Mucosa of descending colon (tissue), 3 donors: Measurements from ENCODE around the gene MUC4. TPM values are rescaled to one million over a fixed set of nuclear protein-coding genes. Genes with fewer than 3 reads are reported as not detected.

Source experiments
- ATAC-seq: fragments of 200-7000 bp; cut with Tn5 transposase; one replicate; pipeline ENCODE4 v1.9.1; 2020; ENCODE audit warnings: mild to moderate bottlenecking, moderate library complexity
- DNase-seq, 3 donors: peaks; one replicate each; pipeline ENCODE4 v3.0.0-alpha.2; 2020
- H3K36me3 ChIP-seq: fragments of 200-600 bp; one replicate; pipeline ENCODE4 v1.8.0; 2021; ENCODE audit warnings: low read depth, mild to moderate bottlenecking
- H3K4me1 ChIP-seq: fragments of 200-600 bp; one replicate; pipeline ENCODE4 v1.8.0; 2021; ENCODE audit warnings: low read depth, mild to moderate bottlenecking
- H3K4me3 ChIP-seq: fragments of 200-600 bp; one replicate; pipeline ENCODE4 v1.8.0; 2021; ENCODE audit warnings: mild to moderate bottlenecking
- H3K9me3 ChIP-seq: fragments of 200-600 bp; one replicate; pipeline ENCODE4 v1.8.0; 2021; ENCODE audit warnings: mild to moderate bottlenecking
- intact Hi-C, 2 donors: fragments of 100-400 bp; cut with DNase I in 1 of 2; cut with micrococcal nuclease in 1 of 2; formaldehyde crosslinking; loops; one replicate each; pipeline versions ENCODE4 v1.11.0 to v1.11.1; 2022; cut with DNase I, micrococcal nuclease
- total RNA-seq, 3 donors: library from RNA; stranded (reverse); fragmentation: NEBNext Ultra II Directional in 2 of 3; extraction: Animal tissue kit (Norgen Biotek cat#: 25700) in 2 of 3; gene quantifications; one replicate each; pipeline versions ENCODE4 v1.2.1 to v1.2.4, GENCODE V29; 2021 to 2023
- TF ChIP-seq, protein P1 (sequence below): fragments of 200-600 bp; IDR thresholded peaks from one replicate; pipeline ENCODE4 v1.8.0; 2022; ENCODE audit warnings: antibody characterized with exemption, mild to moderate bottlenecking
- donor health status: DM: no; HTN: no; CAD: no; lungs with moderate emphysema.
- donor health status: DM: no; HTN: no; CAD: no.
- donor health status: DM: no; HTN: yes; CAD: no.

MUC4 gene
- total RNA-seq, 3 donors from 2014 or later: 170 to 415 (median 318) TPM

DNA sequence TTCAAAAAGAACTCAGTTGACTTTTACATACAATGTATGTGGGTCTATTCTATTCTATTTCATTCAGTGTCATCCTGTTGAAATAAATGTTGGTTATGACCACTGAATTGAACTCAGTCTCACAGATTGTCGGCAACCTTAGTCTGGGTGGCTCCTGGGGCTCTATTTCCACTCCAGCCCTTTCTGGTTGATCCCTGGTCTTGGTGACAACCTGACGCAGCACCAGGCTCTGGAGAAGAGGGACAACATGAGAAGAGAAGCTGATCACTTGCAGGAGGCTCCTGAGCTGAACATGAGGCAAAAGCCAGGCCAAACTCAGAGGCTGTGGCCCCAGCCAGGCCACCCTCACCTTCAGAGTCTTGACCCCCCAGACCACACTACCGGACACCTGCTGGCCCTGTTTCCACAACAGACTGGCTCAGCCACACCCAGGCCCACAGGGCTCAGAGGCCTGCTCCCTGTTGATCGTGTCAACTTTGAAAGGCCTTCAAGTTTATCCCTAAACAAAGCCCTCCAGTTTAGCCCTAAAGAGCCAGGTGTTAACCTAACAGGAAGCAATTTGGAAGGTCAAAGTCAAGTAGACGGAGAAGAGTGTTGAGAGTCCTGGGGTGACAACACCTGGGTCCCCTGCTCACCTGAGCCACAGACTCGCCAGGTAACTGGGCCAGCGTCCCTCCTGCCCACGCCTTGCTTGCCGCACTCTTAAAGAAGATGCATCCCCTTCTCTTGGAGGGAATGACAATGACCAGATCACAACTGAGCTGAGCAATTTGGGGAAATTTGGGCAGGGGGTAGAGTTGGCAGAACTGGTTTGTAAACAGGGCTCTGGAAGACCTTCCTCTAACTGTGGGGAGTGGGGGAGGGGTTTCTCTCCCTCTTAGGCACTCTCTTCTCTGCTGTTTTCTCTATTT, 106.4 kb downstream of the MUC4 start:
- ATAC-seq (peak; percentile 54), DNase-seq (no peak)
- H3K9me3 ChIP-seq: no peaks in the 10 kb centered on the region
- TF ChIP-seq, protein P1, sequence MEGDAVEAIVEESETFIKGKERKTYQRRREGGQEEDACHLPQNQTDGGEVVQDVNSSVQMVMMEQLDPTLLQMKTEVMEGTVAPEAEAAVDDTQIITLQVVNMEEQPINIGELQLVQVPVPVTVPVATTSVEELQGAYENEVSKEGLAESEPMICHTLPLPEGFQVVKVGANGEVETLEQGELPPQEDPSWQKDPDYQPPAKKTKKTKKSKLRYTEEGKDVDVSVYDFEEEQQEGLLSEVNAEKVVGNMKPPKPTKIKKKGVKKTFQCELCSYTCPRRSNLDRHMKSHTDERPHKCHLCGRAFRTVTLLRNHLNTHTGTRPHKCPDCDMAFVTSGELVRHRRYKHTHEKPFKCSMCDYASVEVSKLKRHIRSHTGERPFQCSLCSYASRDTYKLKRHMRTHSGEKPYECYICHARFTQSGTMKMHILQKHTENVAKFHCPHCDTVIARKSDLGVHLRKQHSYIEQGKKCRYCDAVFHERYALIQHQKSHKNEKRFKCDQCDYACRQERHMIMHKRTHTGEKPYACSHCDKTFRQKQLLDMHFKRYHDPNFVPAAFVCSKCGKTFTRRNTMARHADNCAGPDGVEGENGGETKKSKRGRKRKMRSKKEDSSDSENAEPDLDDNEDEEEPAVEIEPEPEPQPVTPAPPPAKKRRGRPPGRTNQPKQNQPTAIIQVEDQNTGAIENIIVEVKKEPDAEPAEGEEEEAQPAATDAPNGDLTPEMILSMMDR: no peak
- no peak overlapping the region for H3K4me3 ChIP-seq
- H3K36me3 ChIP-seq: no peaks in the 10 kb centered on the region
- H3K4me1 ChIP-seq: no peaks in the 10 kb centered on the region
- intact Hi-C loops: no loop called here

DNA sequence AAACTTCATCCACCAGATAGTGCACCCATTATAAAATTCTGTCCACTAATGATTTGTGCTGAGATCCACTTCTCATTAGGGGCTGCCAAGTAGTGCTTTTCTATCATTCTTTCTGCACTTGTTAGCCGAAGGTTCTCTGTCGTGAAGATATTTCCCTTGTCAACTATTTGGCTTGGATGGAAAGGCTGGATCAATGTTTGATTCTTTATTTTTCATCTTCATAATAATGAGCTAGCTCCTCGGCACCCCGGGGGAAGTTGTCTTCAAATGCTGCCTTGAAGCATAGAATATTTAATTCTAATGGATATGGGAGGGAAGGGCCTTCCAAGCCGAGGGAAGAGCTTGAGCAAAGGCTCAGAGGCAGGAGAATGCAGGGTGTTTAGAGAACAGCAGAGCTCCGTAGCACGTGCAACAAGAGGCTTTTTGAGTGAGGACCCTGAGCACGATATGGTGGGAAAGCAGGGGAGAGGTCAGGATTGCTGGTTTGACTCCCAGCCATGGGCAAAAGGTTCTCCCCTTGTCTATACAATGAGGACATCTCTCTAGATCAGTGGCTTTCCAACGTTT, 107.2 kb downstream of the MUC4 start:
- ATAC-seq (no peak), DNase-seq (no peak)
- H3K4me3 ChIP-seq: no peak overlapping the region
- no peaks in the 10 kb centered on the region for H3K9me3 ChIP-seq
- H3K36me3 ChIP-seq: no peaks in the 10 kb centered on the region
- TF ChIP-seq, protein P1: no peak
- no peaks in the 10 kb centered on the region for H3K4me1 ChIP-seq
- intact Hi-C loops: no loop called here

DNA sequence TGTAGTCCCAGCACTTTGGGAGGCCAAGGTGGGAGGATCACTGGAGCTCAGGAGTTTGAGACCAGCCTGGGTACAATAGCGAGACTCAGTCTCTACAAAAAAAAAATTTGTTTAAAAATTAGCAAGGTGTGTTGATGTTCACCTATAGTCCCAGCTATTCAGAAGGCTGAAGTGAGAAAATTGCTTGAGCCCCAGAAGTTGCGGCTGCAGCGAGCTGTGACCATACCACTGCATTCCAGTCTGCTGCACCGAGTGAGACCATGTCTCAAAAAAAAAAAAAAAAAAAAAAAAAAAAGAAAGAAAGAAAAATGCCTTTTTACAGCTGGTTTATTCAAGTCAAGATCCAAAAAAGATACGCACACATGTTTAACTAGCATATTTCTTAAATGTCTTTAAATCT, 108.0 kb downstream of the MUC4 start:
- Histone ChIP-seq H3K9me3 (no peaks in the 10 kb centered on the region), H3K4me1 (no peaks in the 10 kb centered on the region), H3K4me3 (no peak overlapping the region), H3K36me3 (no peaks in the 10 kb centered on the region)
- TF ChIP-seq, protein P1: no peak
- ATAC-seq (no peak), DNase-seq (no peak)
- intact Hi-C loops: no loop called here

DNA sequence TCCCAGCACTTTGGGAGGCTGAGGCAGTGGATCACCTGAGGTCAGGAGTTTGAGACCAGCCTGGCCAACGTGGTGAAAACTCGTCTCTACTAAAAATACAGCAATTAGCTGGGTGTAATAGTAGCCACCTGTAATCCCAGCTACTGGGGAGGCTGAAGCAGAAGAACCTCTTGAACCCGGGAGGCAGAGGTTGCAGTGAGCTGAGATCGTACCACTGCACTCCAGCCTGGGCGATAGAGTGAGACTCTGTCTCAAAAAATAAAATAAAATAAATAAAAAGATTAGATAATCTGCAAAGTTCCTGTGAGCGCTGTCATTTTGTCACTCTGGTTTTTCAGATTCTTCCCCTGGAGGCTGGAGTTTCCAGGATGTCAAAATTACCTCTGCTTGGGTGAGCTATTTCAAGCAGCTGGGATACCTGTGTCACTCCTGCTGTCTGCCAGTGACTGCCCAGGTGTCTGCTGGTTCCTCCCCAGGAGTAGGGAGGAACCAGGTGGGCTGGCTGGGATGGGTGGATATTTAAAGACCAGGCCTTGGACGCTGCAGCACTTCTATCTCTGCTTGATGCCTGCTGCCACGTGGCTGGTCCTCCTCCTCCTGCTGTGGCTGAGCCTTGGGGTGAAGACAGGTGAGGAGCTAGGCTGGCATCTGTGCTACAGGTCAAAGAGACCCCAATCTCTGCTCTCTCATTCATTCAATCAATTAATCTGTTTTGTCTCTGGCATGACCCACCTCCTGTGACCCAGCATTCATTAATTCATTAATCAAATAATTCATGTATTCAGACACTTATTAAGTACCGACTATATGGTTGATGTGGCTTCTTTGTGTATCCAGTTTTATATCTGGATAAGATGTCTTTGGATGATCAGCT, 110.5 kb downstream of the MUC4 start:
- DNase-seq: no peak
- Histone ChIP-seq H3K4me3 (no peak overlapping the region), H3K9me3 (no peaks in the 10 kb centered on the region), H3K36me3 (no peaks in the 10 kb centered on the region), H3K4me1 (no peaks in the 10 kb centered on the region)
- intact Hi-C loops: no loop called here
- TF ChIP-seq, protein P1: no peak
- peak; percentile 16 for ATAC-seq

DNA sequence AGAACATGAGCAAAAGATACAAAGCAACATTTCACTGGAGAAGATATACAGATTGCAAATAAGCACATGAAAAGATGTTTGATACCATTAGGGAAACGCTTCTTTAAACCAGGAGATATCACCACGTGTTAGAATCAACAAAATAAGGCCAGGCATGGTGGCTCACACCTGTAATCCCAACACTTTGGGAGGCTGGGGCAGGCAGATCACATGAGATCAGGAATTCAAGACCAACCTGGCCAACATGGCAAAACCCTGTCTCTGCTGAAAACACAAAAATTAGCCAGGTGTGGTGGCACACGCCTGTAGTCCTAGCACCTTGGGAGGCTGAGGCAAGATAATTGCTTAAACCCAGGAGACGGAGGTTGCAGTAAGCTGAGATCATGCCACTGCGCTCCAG, 111.4 kb downstream of the MUC4 start:
- no peaks in the 10 kb centered on the region for H3K9me3 ChIP-seq
- H3K4me3 ChIP-seq: no peak overlapping the region
- intact Hi-C loops: no loop called here
- no peak for DNase-seq
- no peak for ATAC-seq
- no peaks in the 10 kb centered on the region for H3K36me3 ChIP-seq
- no peaks in the 10 kb centered on the region for H3K4me1 ChIP-seq
- TF ChIP-seq, protein P1: no peak
